Esophagus muscularis mucosa (tissue), 4 donors: Measurements from ENCODE around the gene UBE2O. TPM values are rescaled to one million over a fixed set of nuclear protein-coding genes. Genes with fewer than 3 reads are reported as not detected.

Experiments used
- DNase-seq: peaks from one replicate; pipeline ENCODE4 v3.0.0-alpha.2; 2017; ENCODE audit errors: extremely low spot score
- H3K27ac ChIP-seq, 4 donors: fragments of 200-600 bp; sonication (generic); replicated peaks in 1 of 4; 1 replicate in 3 of 4; 2 replicates in 1 of 4; pipeline ENCODE4 v1.5.1; 2016 to 2019; ENCODE audit warnings: mild to moderate bottlenecking in 1 of 4
- H3K27me3 ChIP-seq, 4 donors: fragments of 200-600 bp; sonication (generic); one replicate each; pipeline versions ENCODE4 v1.5.1 to v1.6.0; 2016 to 2019
- H3K36me3 ChIP-seq, 4 donors: fragments of 200-600 bp; sonication (generic); one replicate each; pipeline ENCODE4 v1.5.1; 2016 to 2019
- H3K4me1 ChIP-seq, 4 donors: fragments of 200-600 bp; sonication (generic); one replicate each; pipeline ENCODE4 v1.5.1; 2016 to 2019
- H3K4me3 ChIP-seq, 4 donors: fragments of 200-600 bp; sonication (generic); 1 replicate in 2 of 4; 2 replicates in 2 of 4; pipeline ENCODE4 v1.5.1; 2016 to 2019; ENCODE audit warnings: mild to moderate bottlenecking in 4 of 4, moderate library complexity in 1 of 4
- H3K9me3 ChIP-seq, 4 donors: fragments of 200-600 bp; sonication (generic); 1 replicate in 3 of 4; 2 replicates in 1 of 4; pipeline ENCODE4 v1.5.1; 2016 to 2019
- EP300 ChIP-seq: sonication (generic); formaldehyde crosslinking; IDR thresholded peaks from one replicate; pipeline ENCODE4 v1.6.1; 2017; ENCODE audit warnings: antibody characterized with exemption
- POLR2A ChIP-seq: fragments of 450-650 bp; IDR thresholded peaks from one replicate; pipeline ENCODE4 v1.6.1; 2017; ENCODE audit warnings: antibody characterized with exemption, moderate library complexity, mild to moderate bottlenecking, low read depth
- POLR2AphosphoS5 ChIP-seq, 2 donors: sonication (generic); formaldehyde crosslinking; IDR thresholded peaks; one replicate each; pipeline ENCODE4 v1.6.1; 2017; ENCODE audit warnings: antibody characterized with exemption in 2 of 2
- WGBS: methylation state at CpG from one replicate; pipeline ENCODE4 v1.1.5; 2018; 5-methylcytosine and 5-hydroxymethylcytosine counted together
- intact Hi-C: fragments of 100-400 bp; cut with DNase I; formaldehyde crosslinking; loops from one replicate; pipeline ENCODE4 v1.15.1; 2023
- total RNA-seq, 4 donors: library from RNA; depleted of rRNA; stranded (reverse); fragments of >200 nt; gene quantifications; one replicate each; pipeline versions ENCODE4 v1.1.0 to v1.2.1, GENCODE V29; 2016
- TF ChIP-seq, protein P1 (sequence below), 3 experiments: fragments of 200-600 bp in 2 of 3; fragments of 450-650 bp in 1 of 3; sonication (generic) in 2 of 3; IDR thresholded peaks; one replicate each; pipeline ENCODE4 v1.5.1; 2017 to 2019; ENCODE audit warnings: antibody characterized with exemption in 3 of 3, mild to moderate bottlenecking in 2 of 3, moderate library complexity in 1 of 3

Gene UBE2O
- total RNA-seq, 4 donors from 2014 or later, result 14.1 to 21.7 (median 19.0) TPM

DNA sequence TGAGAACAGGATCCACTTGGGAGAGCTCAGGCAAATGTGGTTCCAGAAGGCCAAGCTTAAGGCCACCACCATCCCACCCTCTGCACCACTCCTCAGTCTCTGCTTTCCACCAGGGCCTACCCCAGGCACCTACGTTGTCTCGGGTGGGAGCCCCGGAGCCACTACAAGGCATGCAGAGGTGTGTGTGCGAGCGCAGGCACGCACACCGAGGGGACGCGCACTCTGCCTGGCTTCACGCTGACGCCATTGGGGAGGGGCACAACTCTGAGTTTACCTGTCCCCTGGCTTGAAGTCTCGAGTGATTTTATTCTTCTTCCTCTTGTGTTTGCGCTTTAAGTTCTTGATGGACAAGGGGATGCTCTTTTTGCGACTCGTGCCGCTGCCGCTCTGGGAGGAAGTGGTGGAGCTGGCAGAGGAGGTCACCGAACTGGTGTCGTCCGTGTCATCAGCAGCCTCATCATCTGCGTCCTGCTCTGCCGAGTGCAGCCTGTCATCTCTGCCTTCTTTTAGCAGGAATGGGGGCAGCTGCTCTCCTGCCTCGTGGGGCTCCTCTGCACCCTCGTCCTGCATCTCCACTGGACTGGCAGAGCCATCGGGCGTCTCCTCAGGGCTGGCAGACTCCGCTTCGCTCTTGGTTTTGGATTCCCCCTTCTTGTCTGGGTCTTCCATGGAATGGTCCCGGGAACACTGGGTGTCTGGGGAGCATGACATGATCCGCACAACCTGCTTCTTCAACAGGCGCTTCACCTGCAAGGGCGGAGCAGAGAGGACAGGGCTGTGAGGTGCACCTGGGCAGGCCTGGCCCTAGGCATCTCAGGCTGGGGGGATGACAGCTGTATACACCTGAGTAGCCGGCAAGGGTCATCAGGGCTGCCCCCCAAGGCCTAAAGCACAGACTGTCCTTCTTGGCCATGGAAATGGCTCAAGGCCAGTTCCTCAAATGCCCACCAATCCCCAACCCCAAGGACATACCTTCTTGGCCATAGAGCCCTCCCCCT, 53.5 kb downstream of the UBE2O start:
- Histone ChIP-seq H3K27ac (no peak overlapping the region), H3K36me3 (peaks cover 40 to 100% (median 92%) of the 10 kb centered on the region in 4 donors), H3K4me1 (peaks cover under 1 to 9% (median 6%) of the 10 kb centered on the region in 4 donors), H3K4me3 (no peak overlapping the region), H3K27me3 (no peaks in the 10 kb centered on the region), H3K9me3 (no peaks in the 10 kb centered on the region)
- intact Hi-C loops, result loop anchor here (2.0 to 10.0 kb wide), 2 partner anchors 95 to 275 kb away; no protein-coding TSS in a partner anchor
- 90% methylated on average over 31 of the region's 33 CpGs for WGBS
- TF ChIP-seq, protein P1, sequence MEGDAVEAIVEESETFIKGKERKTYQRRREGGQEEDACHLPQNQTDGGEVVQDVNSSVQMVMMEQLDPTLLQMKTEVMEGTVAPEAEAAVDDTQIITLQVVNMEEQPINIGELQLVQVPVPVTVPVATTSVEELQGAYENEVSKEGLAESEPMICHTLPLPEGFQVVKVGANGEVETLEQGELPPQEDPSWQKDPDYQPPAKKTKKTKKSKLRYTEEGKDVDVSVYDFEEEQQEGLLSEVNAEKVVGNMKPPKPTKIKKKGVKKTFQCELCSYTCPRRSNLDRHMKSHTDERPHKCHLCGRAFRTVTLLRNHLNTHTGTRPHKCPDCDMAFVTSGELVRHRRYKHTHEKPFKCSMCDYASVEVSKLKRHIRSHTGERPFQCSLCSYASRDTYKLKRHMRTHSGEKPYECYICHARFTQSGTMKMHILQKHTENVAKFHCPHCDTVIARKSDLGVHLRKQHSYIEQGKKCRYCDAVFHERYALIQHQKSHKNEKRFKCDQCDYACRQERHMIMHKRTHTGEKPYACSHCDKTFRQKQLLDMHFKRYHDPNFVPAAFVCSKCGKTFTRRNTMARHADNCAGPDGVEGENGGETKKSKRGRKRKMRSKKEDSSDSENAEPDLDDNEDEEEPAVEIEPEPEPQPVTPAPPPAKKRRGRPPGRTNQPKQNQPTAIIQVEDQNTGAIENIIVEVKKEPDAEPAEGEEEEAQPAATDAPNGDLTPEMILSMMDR (IDR thresholded peaks at IDR 0.05), result no peak
- no peak for TF ChIP-seq POLR2AphosphoS5 (IDR thresholded peaks at IDR 0.05)
- TF ChIP-seq POLR2A, result no peak
- no peak for TF ChIP-seq EP300
- DNase-seq, result no peak

DNA sequence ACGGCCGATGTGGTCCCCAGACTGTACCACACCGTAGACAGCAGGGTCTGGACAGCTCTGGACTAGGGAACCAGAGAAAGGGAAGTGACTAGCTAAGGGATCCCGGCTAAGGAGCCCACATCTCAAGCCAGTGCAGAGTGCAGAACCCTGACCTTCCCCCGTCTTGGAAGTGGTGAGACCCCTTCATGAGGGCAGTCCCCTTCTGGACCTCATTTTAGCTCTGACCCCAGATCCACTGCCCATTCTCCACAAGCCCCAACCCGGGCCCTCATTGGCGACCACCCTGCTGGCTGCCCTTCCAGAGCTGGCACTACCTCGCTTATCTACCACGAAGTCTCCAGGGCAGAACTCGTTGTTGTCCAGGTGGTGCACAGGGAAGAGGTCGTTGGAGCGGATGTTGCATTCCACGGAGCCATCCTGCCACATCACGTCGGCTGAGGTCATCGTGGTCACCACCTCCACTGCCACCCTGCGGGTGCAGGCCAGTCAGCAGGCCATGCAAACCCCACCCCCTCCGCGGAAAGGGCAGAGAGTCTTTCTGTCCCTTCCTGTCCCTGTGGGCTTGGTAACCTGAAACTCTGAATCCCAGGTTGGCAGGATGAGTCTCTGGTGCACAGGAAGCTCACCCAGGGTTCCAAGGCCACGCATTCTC, 54.3 kb downstream of the UBE2O start:
- H3K4me3 ChIP-seq, result no peak overlapping the region
- intact Hi-C loops, result loop anchor here (2.0 to 10.0 kb wide), 2 partner anchors 94 to 274 kb away; no protein-coding TSS in a partner anchor
- 77% methylated on average over 20 of the region's 20 CpGs for WGBS
- H3K9me3 ChIP-seq, result no peaks in the 10 kb centered on the region
- no peak overlapping the region for H3K27ac ChIP-seq
- H3K36me3 ChIP-seq, result peaks cover 48 to 100% (median 93%) of the 10 kb centered on the region in 4 donors
- no peak for TF ChIP-seq POLR2A
- no peak for TF ChIP-seq POLR2AphosphoS5 (IDR thresholded peaks at IDR 0.05)
- TF ChIP-seq EP300, result no peak
- TF ChIP-seq, protein P1 (IDR thresholded peaks at IDR 0.05), result no peak
- no peaks in the 10 kb centered on the region for H3K27me3 ChIP-seq
- peaks cover 0 to 5% (median 4%) of the 10 kb centered on the region in 4 donors for H3K4me1 ChIP-seq
- DNase-seq, result no peak

DNA sequence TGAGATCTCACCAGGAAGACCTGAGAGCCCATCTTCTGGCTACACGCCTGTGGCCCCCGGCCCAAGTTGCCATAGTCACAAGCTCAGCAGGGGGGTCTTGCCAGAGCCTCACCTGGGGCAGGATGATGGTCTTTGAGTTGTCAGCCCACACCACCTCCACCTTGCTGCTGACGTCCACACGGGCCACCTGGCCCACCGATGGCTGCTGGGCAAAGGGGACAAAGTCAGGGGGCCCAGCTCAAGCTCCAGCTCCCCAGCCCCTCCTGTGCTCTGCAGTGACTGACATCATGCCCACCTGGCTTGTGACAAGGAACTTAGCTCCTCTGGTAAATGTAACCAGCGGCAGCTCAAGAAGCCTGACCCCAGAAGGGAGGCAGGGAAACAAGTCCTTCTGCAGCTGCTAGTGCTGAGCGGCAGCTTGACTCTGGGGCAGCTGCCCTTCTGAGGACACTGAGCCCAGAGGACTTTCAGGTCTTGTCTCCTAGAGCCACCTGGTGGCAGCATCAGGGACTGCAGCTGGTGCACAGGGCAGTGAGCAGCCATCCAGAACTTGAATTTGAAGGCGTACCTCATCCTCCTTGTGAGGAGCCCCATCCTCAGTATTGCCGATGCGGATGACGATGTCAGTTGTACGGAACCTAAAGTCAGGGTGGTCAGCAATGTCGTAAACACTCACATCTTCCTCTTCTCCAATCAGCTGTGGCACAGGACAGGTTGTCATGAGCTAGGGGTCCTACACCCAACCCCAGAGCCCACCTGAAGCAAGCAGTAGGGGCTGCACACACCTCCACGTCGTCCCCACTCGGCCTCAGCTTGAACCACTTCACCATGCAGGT, 55.0 kb downstream of the UBE2O start:
- DNase-seq, result peak; percentile 97
- intact Hi-C loops, result loop anchor here (2.0 to 10.0 kb wide), 2 partner anchors 93 to 273 kb away; no protein-coding TSS in a partner anchor
- H3K27me3 ChIP-seq, result no peaks in the 10 kb centered on the region
- H3K9me3 ChIP-seq, result no peaks in the 10 kb centered on the region
- H3K4me3 ChIP-seq, result no peak overlapping the region
- peak in 1 of 2 donors; percentile 44 for TF ChIP-seq POLR2AphosphoS5 (IDR thresholded peaks at IDR 0.05)
- TF ChIP-seq EP300, result no peak
- TF ChIP-seq, protein P1 (IDR thresholded peaks at IDR 0.05), result peak; percentile 95 to 99 (median 98)
- TF ChIP-seq POLR2A, result no peak
- H3K27ac ChIP-seq, result no peak overlapping the region
- H3K4me1 ChIP-seq, result peaks cover 0 to 5% (median 4%) of the 10 kb centered on the region in 4 donors
- peaks cover 48 to 100% (median 93%) of the 10 kb centered on the region in 4 donors for H3K36me3 ChIP-seq
- whole genome bisulfite sequencing, result 59% methylated on average over 15 of the region's 16 CpGs

DNA sequence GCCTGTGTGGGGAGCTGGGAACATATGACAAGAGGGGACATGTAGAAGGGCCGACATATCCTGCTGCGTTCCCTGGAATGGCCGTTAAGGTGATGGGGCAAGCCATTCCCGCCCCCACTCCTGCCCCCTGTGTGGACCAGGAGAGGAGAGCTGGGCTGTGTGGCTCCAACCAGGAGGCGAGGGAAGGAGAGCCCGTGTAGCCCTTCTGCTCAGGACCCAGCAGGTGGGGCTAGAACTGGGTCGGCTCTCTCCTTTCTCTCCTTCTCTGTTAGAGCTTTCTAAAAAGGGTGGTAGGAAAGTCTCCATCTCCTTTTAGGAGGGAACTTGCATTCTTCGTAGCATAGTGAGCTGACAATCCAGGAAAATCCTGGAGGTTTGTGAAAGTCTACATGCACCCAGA, 55.8 kb downstream of the UBE2O start:
- no peak overlapping the region for H3K27ac ChIP-seq
- intact Hi-C loops, result loop anchor here (10.0 kb wide), 1 partner anchor 272 kb away; no protein-coding TSS in a partner anchor
- H3K9me3 ChIP-seq, result no peaks in the 10 kb centered on the region
- H3K27me3 ChIP-seq, result no peaks in the 10 kb centered on the region
- TF ChIP-seq POLR2A, result no peak
- no peak for TF ChIP-seq EP300
- TF ChIP-seq POLR2AphosphoS5 (IDR thresholded peaks at IDR 0.05), result no peak
- TF ChIP-seq, protein P1 (IDR thresholded peaks at IDR 0.05), result no peak
- no peak for DNase-seq
- H3K4me1 ChIP-seq, result peaks cover 0 to 5% (median 4%) of the 10 kb centered on the region in 4 donors
- WGBS, result 82% methylated on average over 8 of the region's 8 CpGs
- peaks cover 45 to 99% (median 89%) of the 10 kb centered on the region in 4 donors for H3K36me3 ChIP-seq
- H3K4me3 ChIP-seq, result no peak overlapping the region
